Measurements from ENCODE around the gene RASA2.

The RASA2 gene

DNA sequence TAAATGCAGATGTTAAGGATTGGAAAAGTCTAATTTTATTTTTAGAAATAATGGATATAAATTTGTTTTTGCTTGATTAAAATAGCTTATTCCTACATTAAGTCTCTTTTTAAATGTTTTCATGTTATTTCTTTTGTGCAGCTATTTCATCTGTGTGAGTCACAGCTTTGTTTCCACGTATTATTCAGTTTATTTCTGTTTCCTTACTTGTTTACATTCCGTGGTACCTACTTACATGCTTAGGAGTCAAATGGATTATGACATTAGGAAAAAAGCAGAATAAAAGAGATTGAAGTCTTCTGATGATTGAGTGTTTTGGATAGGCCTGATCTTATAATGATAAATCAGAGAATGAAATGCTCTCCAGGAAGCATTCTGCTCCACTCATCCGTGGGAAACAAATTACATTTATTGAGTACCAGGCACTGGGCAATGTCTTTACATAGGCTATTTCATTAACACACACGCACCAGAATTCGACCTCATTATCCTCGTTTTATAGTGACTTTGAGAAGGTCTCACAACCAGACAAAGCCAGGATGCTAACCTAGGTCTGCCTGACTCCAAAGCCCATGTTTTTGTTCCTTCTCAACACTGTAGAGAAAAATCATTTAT lies 38.1 kb upstream of the RASA2 start:
- peak overlapping the region; percentile 56 for H3K27ac ChIP-seq (ENCODE audit: low read length)
- H3K36me3 ChIP-seq (ENCODE audit: control insufficient read depth in 1 of 2, insufficient read depth in 2 of 2, low read length in 2 of 2) = peaks cover 24 to 34% of the 10 kb centered on the region in 2 donors
- no peaks in the 10 kb centered on the region for H3K9me3 ChIP-seq (ENCODE audit: control insufficient read depth in 1 of 2, low read length in 2 of 2)
- H3K4me3 ChIP-seq (ENCODE audit: low read depth in 1 of 2, low read length in 2 of 2) = no peak overlapping the region
- H3K27me3 ChIP-seq (ENCODE audit: low read depth, low read length) = no peaks in the 10 kb centered on the region
- H3K4me1 ChIP-seq (ENCODE audit: control insufficient read depth in 1 of 2, insufficient read depth in 2 of 2, low read length in 2 of 2) = peaks cover 0 to 25% of the 10 kb centered on the region in 2 donors

DNA sequence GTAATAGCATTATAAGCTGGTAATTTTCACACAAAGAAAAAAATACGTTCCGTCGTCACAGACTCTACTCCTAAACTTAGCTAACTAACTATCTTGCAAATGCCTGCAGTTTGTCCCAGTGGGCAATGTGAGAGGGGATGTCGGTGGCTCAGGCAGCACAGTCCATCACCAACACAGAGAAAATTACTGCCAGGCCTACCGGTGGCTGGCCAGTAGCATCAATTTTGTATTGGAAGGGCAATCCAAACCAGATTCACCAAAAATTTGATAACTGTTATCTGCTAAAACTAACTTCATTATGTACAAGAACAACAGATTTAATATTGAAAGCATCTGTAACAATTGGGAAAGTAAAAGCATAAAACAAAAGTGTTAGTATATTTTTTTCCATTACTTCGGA lies 37.4 kb upstream of the RASA2 start:
- Histone ChIP-seq H3K36me3 (ENCODE audit: control insufficient read depth in 1 of 2, insufficient read depth in 2 of 2, low read length in 2 of 2) (peaks cover 17 to 27% of the 10 kb centered on the region in 2 donors), H3K27ac (ENCODE audit: low read length) (peak overlapping the region; percentile 13), H3K27me3 (ENCODE audit: low read depth, low read length) (no peaks in the 10 kb centered on the region), H3K4me3 (ENCODE audit: low read depth in 1 of 2, low read length in 2 of 2) (no peak overlapping the region), H3K9me3 (ENCODE audit: control insufficient read depth in 1 of 2, low read length in 2 of 2) (no peaks in the 10 kb centered on the region), H3K4me1 (ENCODE audit: control insufficient read depth in 1 of 2, insufficient read depth in 2 of 2, low read length in 2 of 2) (peaks cover under 1 to 23% of the 10 kb centered on the region in 2 donors)

DNA sequence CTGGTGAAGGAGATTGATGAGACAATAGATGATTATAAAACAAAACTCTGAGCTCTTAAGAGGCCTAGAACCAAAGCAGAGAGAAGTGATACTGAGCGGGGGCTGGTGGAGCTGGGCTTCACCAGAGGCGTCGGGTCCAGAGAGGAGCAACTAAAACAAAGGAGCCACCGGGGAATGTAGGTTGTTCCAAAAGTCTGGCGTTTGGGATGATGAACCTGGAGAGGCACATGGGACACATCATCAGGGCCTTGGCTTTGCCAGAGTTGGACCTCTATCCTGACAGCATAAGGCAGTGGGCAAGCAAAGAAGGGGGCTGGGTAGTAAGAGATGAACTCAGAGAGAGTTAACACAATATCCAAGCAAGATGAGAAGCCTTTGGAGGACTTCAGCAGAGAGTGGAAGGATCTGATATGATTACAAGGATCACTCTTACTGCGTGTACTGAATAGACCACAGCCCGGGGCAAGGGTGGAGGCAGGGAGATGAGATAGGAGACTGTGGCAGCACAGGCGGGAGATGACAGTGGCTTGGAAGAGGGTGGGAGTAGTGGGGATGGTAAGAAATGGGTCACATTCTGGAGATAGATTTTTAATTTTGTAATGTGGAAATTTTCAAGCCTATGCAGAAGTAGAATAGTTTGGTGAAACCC lies 36.0 kb upstream of the RASA2 start:
- H3K4me1 ChIP-seq (ENCODE audit: control insufficient read depth in 1 of 2, insufficient read depth in 2 of 2, low read length in 2 of 2) = peaks cover 5 to 30% of the 10 kb centered on the region in 2 donors
- H3K27ac ChIP-seq (ENCODE audit: low read length) = no peak overlapping the region

DNA sequence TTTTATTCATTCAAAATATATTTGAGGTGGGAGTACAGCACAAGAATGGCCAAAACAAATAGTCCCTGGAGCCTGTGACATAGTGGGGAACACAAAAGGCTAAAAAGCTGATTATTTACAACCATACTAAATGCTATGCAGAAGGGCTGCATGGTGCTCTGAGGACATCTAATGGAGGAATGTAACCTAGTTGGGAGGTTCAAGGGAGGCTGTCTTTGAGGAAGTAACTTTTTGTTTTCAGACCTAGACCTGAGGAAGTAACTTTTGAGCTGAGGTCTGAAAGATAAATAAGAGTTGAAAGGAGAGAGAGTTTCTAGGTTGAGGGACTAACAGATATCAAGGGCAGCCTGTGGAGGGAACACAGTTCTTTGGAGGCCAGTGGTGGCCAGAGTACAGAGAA lies 34.8 kb upstream of the RASA2 start:
- H3K36me3 ChIP-seq (ENCODE audit: control insufficient read depth in 1 of 2, insufficient read depth in 2 of 2, low read length in 2 of 2) = peaks cover 4 to 7% of the 10 kb centered on the region in 2 donors
- H3K4me1 ChIP-seq (ENCODE audit: control insufficient read depth in 1 of 2, insufficient read depth in 2 of 2, low read length in 2 of 2) = peaks cover 5 to 30% of the 10 kb centered on the region in 2 donors
- H3K27ac ChIP-seq (ENCODE audit: low read length) = no peak overlapping the region
- no peaks in the 10 kb centered on the region for H3K27me3 ChIP-seq (ENCODE audit: low read depth, low read length)
- H3K9me3 ChIP-seq (ENCODE audit: control insufficient read depth in 1 of 2, low read length in 2 of 2) = no peaks in the 10 kb centered on the region
- no peak overlapping the region for H3K4me3 ChIP-seq (ENCODE audit: low read depth in 1 of 2, low read length in 2 of 2)

More for the DNA sequence above, 36.0 kb upstream of the RASA2 start:
- Histone ChIP-seq H3K9me3 (ENCODE audit: control insufficient read depth in 1 of 2, low read length in 2 of 2) (no peaks in the 10 kb centered on the region), H3K4me3 (ENCODE audit: low read depth in 1 of 2, low read length in 2 of 2) (no peak overlapping the region), H3K27me3 (ENCODE audit: low read depth, low read length) (no peaks in the 10 kb centered on the region), H3K36me3 (ENCODE audit: control insufficient read depth in 1 of 2, insufficient read depth in 2 of 2, low read length in 2 of 2) (peaks cover 4 to 13% of the 10 kb centered on the region in 2 donors)

DNA sequence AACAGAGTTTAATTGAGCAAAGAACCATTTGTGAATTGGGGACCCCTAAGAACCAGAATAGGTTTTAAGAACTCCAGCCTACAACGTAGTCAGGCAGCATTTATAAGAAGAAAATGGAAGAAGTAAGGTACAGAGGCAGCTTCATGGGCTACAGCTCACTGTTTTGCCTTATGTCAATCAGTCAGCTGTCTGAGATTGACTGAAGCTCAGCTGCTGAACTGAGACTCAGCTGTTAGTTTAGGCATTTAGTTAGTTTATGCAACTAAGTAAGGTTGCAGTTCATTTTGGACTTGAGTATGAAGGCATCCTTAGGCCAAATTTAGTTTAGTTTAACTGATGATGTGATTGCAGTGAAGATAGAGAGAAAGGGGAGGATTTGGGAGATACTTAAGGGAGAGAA lies 34.1 kb upstream of the RASA2 start:
- no peak overlapping the region for H3K27ac ChIP-seq (ENCODE audit: low read length)
- no peaks in the 10 kb centered on the region for H3K9me3 ChIP-seq (ENCODE audit: control insufficient read depth in 1 of 2, low read length in 2 of 2)
- H3K36me3 ChIP-seq (ENCODE audit: control insufficient read depth in 1 of 2, insufficient read depth in 2 of 2, low read length in 2 of 2) = no peaks in the 10 kb centered on the region
- no peaks in the 10 kb centered on the region for H3K27me3 ChIP-seq (ENCODE audit: low read depth, low read length)
- peaks cover 5 to 30% of the 10 kb centered on the region in 2 donors for H3K4me1 ChIP-seq (ENCODE audit: control insufficient read depth in 1 of 2, insufficient read depth in 2 of 2, low read length in 2 of 2)
- H3K4me3 ChIP-seq (ENCODE audit: low read depth in 1 of 2, low read length in 2 of 2) = no peak overlapping the region

DNA sequence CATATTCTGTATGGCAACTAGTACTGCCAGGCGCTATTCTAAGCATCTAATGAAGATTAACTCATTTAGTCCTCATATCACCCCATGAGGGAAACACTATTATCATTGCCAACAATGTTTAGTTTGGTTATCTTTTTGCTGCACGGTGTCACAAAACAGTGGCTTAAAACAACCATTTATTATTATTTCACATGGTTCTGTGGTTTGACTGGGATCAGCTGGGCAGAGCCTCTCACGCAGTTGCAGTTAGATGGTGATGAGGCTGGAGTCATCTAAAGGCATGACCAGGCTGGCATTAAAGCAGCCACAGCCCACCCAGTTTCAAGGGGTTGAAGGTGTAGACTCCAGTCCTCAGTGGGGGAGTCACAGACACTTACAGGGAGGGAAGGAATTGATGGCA lies 32.8 kb upstream of the RASA2 start:
- H3K4me3 ChIP-seq (ENCODE audit: low read depth in 1 of 2, low read length in 2 of 2) = no peak overlapping the region
- no peak overlapping the region for H3K27ac ChIP-seq (ENCODE audit: low read length)
- peaks cover 5 to 28% of the 10 kb centered on the region in 2 donors for H3K4me1 ChIP-seq (ENCODE audit: control insufficient read depth in 1 of 2, insufficient read depth in 2 of 2, low read length in 2 of 2)
- H3K36me3 ChIP-seq (ENCODE audit: control insufficient read depth in 1 of 2, insufficient read depth in 2 of 2, low read length in 2 of 2) = no peaks in the 10 kb centered on the region
- H3K27me3 ChIP-seq (ENCODE audit: low read depth, low read length) = no peaks in the 10 kb centered on the region
- no peaks in the 10 kb centered on the region for H3K9me3 ChIP-seq (ENCODE audit: control insufficient read depth in 1 of 2, low read length in 2 of 2)

DNA sequence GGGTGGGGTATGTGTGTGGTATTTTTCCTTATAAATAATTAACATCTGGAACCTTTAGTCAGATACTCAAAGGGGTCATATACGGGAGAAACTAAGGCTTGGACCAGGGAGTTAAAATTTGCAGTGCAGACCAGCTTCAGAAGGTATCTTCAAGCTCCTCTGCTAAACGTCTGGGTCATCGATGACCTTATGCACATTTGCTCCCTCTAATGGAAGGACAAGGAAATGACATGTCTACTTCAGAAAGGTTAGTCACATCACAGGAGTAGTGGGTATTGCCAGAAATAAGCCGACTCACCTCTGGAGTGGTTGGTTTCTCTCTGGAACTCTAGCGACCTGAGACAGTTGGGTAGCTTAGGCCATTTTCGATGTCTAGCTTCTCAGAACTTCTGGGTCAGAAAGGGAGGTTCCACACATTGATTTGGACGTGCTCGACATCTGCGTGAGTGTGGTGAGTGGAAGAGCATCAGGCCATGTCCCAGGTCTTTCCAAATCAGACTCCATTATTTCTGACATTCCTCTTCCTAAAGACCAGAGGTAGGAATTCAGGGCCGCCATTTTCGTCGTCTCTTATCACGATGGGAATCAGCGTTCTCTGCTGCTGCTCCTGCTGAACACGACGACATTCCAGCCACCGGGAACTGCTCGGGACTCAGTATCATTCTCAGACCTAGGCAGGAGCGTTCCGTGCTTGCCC lies 31.8 kb upstream of the RASA2 start:
- H3K27ac ChIP-seq (ENCODE audit: low read length) = no peak overlapping the region
- H3K27me3 ChIP-seq (ENCODE audit: low read depth, low read length) = no peaks in the 10 kb centered on the region
- H3K36me3 ChIP-seq (ENCODE audit: control insufficient read depth in 1 of 2, insufficient read depth in 2 of 2, low read length in 2 of 2) = no peaks in the 10 kb centered on the region
- H3K4me1 ChIP-seq (ENCODE audit: control insufficient read depth in 1 of 2, insufficient read depth in 2 of 2, low read length in 2 of 2) = peaks cover 5 to 19% of the 10 kb centered on the region in 2 donors
- H3K4me3 ChIP-seq (ENCODE audit: low read depth in 1 of 2, low read length in 2 of 2) = no peak overlapping the region
- no peaks in the 10 kb centered on the region for H3K9me3 ChIP-seq (ENCODE audit: control insufficient read depth in 1 of 2, low read length in 2 of 2)

DNA sequence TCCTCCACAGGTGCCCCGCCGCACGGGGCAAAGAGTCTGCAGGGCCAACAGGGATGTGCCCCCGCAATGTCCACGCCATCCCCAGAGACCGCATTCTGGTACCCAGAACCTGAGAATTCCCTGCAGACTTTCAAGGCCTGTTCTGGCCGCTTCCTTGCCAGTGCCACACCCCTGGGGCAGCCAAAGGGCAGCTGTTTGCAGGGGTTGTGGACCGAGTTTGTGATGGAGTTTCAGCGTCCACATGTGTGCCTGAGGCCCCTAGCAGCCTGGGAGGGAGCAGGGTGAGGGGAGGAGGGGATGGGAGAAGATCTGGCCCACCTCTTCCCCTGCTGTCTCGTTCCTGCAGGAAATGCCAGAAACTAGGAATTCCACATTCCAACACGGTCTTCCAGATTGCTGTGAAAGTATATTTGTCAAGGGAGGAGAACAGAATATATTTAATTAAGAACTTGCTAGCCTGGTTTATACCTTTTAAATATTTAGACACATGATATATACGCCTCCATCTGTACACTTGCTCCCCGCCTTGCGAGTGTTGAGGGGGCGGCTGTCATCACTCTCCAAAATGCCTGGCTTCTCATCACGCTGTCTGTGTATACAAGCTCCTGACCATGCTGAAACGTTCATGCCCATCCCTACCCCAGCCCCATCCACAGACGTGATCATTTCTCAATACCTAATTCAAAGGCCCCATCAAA lies 31.1 kb upstream of the RASA2 start:
- Histone ChIP-seq H3K9me3 (ENCODE audit: control insufficient read depth in 1 of 2, low read length in 2 of 2) (no peaks in the 10 kb centered on the region), H3K36me3 (ENCODE audit: control insufficient read depth in 1 of 2, insufficient read depth in 2 of 2, low read length in 2 of 2) (no peaks in the 10 kb centered on the region), H3K27ac (ENCODE audit: low read length) (no peak overlapping the region), H3K4me3 (ENCODE audit: low read depth in 1 of 2, low read length in 2 of 2) (no peak overlapping the region), H3K27me3 (ENCODE audit: low read depth, low read length) (no peaks in the 10 kb centered on the region), H3K4me1 (ENCODE audit: control insufficient read depth in 1 of 2, insufficient read depth in 2 of 2, low read length in 2 of 2) (peaks cover 5 to 19% of the 10 kb centered on the region in 2 donors)

DNA sequence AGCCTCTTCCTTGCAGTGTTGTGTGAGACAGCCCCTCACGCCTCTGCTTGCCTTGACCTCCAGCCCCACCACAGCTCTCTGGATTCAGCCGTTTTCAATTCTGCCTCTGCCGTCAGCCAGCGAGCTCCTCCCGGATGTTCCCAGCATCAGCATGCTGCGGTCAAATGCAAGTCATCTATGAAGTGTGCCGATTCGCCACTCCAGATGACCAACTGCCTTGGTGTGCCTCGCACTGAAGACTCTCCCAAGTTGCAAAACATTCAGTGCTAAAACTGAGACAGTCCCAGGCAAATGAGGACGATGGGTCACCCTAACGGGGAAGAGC lies 30.6 kb upstream of the RASA2 start:
- no peaks in the 10 kb centered on the region for H3K27me3 ChIP-seq (ENCODE audit: low read depth, low read length)
- H3K27ac ChIP-seq (ENCODE audit: low read length) = no peak overlapping the region
- no peaks in the 10 kb centered on the region for H3K9me3 ChIP-seq (ENCODE audit: control insufficient read depth in 1 of 2, low read length in 2 of 2)
- H3K4me1 ChIP-seq (ENCODE audit: control insufficient read depth in 1 of 2, insufficient read depth in 2 of 2, low read length in 2 of 2) = peaks cover 5 to 19% of the 10 kb centered on the region in 2 donors
- no peaks in the 10 kb centered on the region for H3K36me3 ChIP-seq (ENCODE audit: control insufficient read depth in 1 of 2, insufficient read depth in 2 of 2, low read length in 2 of 2)
- no peak overlapping the region for H3K4me3 ChIP-seq (ENCODE audit: low read depth in 1 of 2, low read length in 2 of 2)

DNA sequence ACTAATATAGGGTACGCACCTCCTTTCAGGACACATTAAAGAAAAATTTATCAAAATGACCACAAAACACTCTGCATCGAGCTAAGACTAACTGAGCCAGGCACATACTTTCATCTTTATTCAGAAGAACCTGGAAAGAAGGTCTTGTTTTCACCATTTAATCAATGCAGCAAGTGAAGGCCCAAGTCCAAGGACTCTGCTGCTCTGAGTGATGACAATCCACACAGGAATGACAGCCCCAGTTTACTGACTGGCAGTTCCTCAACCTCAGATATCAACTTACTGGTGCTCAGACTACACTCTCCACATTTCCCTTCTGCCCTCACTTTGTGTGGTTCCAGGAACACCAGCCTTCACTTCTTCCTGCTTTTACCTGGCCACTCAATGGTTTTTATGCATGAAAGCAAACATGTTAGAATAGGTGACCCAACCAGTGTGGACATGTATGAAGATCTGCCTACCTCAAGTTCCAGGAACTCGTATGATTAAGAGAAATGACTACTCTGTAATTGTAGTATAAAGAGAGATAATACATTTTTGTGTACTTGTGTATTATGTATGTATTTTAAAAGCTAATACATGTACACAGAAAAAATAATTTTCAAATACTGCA lies 29.1 kb upstream of the RASA2 start:
- Histone ChIP-seq H3K27me3 (ENCODE audit: low read depth, low read length) (no peaks in the 10 kb centered on the region), H3K27ac (ENCODE audit: low read length) (no peak overlapping the region), H3K4me3 (ENCODE audit: low read depth in 1 of 2, low read length in 2 of 2) (no peak overlapping the region), H3K36me3 (ENCODE audit: control insufficient read depth in 1 of 2, insufficient read depth in 2 of 2, low read length in 2 of 2) (no peaks in the 10 kb centered on the region), H3K9me3 (ENCODE audit: control insufficient read depth in 1 of 2, low read length in 2 of 2) (no peaks in the 10 kb centered on the region), H3K4me1 (ENCODE audit: control insufficient read depth in 1 of 2, insufficient read depth in 2 of 2, low read length in 2 of 2) (peaks cover 5 to 10% of the 10 kb centered on the region in 2 donors)

DNA sequence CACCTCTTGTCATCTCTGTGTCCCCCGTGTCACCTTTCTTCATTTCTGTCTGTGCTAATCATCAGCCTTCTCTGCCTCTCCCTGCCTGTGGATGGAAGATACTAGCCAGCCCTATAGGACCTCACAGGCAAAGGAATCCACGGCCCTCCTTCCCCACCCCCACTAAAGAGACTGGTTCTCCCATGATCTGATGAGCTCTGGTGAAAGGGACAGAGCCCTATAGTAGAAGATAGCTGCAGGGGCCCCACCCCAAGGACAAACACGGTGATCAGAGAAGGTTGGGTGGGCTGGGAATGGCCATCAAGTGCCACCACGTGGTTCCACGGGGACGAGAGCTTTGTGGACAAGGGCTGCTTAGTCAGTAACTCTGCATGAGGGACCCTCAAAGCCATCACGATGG lies 27.8 kb upstream of the RASA2 start:
- H3K9me3 ChIP-seq (ENCODE audit: control insufficient read depth in 1 of 2, low read length in 2 of 2) = no peaks in the 10 kb centered on the region
- no peak overlapping the region for H3K4me3 ChIP-seq (ENCODE audit: low read depth in 1 of 2, low read length in 2 of 2)
- H3K27ac ChIP-seq (ENCODE audit: low read length) = no peak overlapping the region
- no peaks in the 10 kb centered on the region for H3K36me3 ChIP-seq (ENCODE audit: control insufficient read depth in 1 of 2, insufficient read depth in 2 of 2, low read length in 2 of 2)
- H3K27me3 ChIP-seq (ENCODE audit: low read depth, low read length) = no peaks in the 10 kb centered on the region
- H3K4me1 ChIP-seq (ENCODE audit: control insufficient read depth in 1 of 2, insufficient read depth in 2 of 2, low read length in 2 of 2) = peaks cover 5 to 10% of the 10 kb centered on the region in 2 donors
